Esophagus squamous epithelium (tissue), 5 donors: ENCODE data around the gene TIMM17A. TPM values are rescaled to one million over a fixed set of nuclear protein-coding genes. Genes with fewer than 3 reads are reported as not detected.

Source experiments
- DNase-seq: peaks from one replicate; lab custom pipeline; 2025; lab: John Stamatoyannopoulos, UW
- H3K27ac ChIP-seq, 4 donors: fragments of 200-600 bp; sonication (generic); one replicate each; pipeline ENCODE4 v1.5.1; 2016 to 2019; ENCODE audit warnings: mild to moderate bottlenecking in 1 of 4
- H3K27me3 ChIP-seq, 4 donors: fragments of 200-600 bp; sonication (generic); 1 replicate in 3 of 4; 2 replicates in 1 of 4; pipeline versions ENCODE4 v1.5.1 to v1.6.0; 2017 to 2021; ENCODE audit warnings: antibody characterized with exemption in 1 of 4
- H3K36me3 ChIP-seq, 3 donors: fragments of 200-600 bp; sonication (generic); one replicate each; pipeline ENCODE4 v1.5.1; 2016 to 2019
- H3K4me1 ChIP-seq, 3 donors: fragments of 200-600 bp; sonication (generic); one replicate each; pipeline ENCODE4 v1.5.1; 2017 to 2019
- H3K4me3 ChIP-seq, 4 donors: fragments of 200-600 bp; sonication (generic); 1 replicate in 3 of 4; 2 replicates in 1 of 4; pipeline ENCODE4 v1.5.1; 2016 to 2019; ENCODE audit warnings: mild to moderate bottlenecking in 2 of 4, moderate library complexity in 1 of 4
- H3K9me3 ChIP-seq, 3 donors: fragments of 200-600 bp; sonication (generic); one replicate each; pipeline ENCODE4 v1.5.1; 2016 to 2019
- POLR2A ChIP-seq, 4 donors: fragments of 450-650 bp; IDR thresholded peaks; one replicate each; pipeline ENCODE4 v1.6.1; 2017; ENCODE audit warnings: antibody characterized with exemption in 4 of 4, mild to moderate bottlenecking in 4 of 4, moderate library complexity in 3 of 4
- WGBS, 2 donors: methylation state at CpG; one replicate each; pipeline ENCODE4 v1.1.5; 2018; 5-methylcytosine and 5-hydroxymethylcytosine counted together
- intact Hi-C: fragments of 100-400 bp; cut with DNase I; formaldehyde crosslinking; loops from one replicate; pipeline ENCODE4 v1.15.0; 2022
- total RNA-seq, 4 donors: library from RNA; depleted of rRNA; stranded (reverse); fragments of >200 nt; gene quantifications; one replicate each; pipeline ENCODE4 v1.1.0, GENCODE V29; 2016
- TF ChIP-seq, protein P1 (sequence below), 6 experiments: fragments of 450-650 bp in 4 of 6; fragments of 200-600 bp in 2 of 6; sonication (generic) in 2 of 6; IDR thresholded peaks; one replicate each; pipeline ENCODE4 v1.5.1; 2016 to 2019; ENCODE audit warnings: antibody characterized with exemption in 6 of 6, mild to moderate bottlenecking in 4 of 6, moderate library complexity in 4 of 6
- donor health status: DM: yes; HTN: yes; CAD: no.

The TIMM17A gene
- total RNA-seq: 10 to 100 TPM; 18.7 to 44.6 (median 34.6) TPM

GRCh38 chr1:201955009-201955728, at the start of gene TIMM17A:
Gene TIMM17A (plus strand): TSS chr1:201955503. CDS start chr1:201955527, 24 bp downstream.
- peak; percentile 86 for DNase-seq
- Histone ChIP-seq H3K4me3 (peak within 1 kb of the TSS; percentile 64 to 91 (median 76)), H3K4me1 (peaks cover 10 to 20% (median 12%) of the 10 kb centered on the region in 3 donors), H3K9me3 (no peaks in the 10 kb centered on the region), H3K27me3 (no peaks in the 10 kb centered on the region), H3K27ac (peak within 1 kb of the TSS; percentile 88 to 94 (median 90)), H3K36me3 (peaks cover 0 to 32% (median 12%) of the 10 kb centered on the region in 3 donors)
- 0 to 1% methylated on average over 27 to 35 of the region's 43 CpGs for WGBS, 2 donors
- TF ChIP-seq, protein P1, sequence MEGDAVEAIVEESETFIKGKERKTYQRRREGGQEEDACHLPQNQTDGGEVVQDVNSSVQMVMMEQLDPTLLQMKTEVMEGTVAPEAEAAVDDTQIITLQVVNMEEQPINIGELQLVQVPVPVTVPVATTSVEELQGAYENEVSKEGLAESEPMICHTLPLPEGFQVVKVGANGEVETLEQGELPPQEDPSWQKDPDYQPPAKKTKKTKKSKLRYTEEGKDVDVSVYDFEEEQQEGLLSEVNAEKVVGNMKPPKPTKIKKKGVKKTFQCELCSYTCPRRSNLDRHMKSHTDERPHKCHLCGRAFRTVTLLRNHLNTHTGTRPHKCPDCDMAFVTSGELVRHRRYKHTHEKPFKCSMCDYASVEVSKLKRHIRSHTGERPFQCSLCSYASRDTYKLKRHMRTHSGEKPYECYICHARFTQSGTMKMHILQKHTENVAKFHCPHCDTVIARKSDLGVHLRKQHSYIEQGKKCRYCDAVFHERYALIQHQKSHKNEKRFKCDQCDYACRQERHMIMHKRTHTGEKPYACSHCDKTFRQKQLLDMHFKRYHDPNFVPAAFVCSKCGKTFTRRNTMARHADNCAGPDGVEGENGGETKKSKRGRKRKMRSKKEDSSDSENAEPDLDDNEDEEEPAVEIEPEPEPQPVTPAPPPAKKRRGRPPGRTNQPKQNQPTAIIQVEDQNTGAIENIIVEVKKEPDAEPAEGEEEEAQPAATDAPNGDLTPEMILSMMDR (IDR thresholded peaks at IDR 0.05): no peak
- TF ChIP-seq POLR2A (IDR thresholded peaks at IDR 0.05): peak in 3 of 4 donors; percentile 51 to 89 (median 76)
- intact Hi-C loops: no loop called here

DNA sequence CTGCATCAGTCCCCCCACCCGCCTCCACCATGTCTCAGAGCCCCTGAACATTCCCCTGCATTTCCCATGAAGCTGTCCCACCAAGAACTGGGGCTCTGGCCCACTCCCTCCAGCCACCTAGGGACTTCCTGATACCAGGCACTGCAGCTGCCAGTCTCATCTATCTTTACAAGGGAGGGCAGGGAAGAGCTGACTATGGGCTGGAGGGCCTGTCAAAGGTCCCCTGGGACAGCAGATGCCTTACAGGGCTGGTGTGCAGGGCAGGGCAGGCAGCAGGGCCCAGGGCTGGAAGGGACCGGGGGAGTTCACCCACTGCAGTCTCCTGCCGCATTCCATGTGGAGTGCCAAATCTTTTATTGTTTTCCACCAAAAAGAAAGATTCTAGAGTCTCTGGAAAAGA, 49.0 kb upstream of the TIMM17A start:
- Histone ChIP-seq H3K27me3 (no peaks in the 10 kb centered on the region), H3K27ac (peak overlapping the region; percentile 67 to 91 (median 88)), H3K36me3 (no peaks in the 10 kb centered on the region), H3K4me1 (peaks cover 5 to 79% (median 45%) of the 10 kb centered on the region in 3 donors), H3K9me3 (no peaks in the 10 kb centered on the region), H3K4me3 (no peak overlapping the region)
- DNase-seq: no peak
- WGBS, 2 donors: 67 to 91% methylated on average over 3 of the region's 3 CpGs
- intact Hi-C loops: no loop called here
- no peak for TF ChIP-seq POLR2A (IDR thresholded peaks at IDR 0.05)
- TF ChIP-seq, protein P1 (IDR thresholded peaks at IDR 0.05): no peak

DNA sequence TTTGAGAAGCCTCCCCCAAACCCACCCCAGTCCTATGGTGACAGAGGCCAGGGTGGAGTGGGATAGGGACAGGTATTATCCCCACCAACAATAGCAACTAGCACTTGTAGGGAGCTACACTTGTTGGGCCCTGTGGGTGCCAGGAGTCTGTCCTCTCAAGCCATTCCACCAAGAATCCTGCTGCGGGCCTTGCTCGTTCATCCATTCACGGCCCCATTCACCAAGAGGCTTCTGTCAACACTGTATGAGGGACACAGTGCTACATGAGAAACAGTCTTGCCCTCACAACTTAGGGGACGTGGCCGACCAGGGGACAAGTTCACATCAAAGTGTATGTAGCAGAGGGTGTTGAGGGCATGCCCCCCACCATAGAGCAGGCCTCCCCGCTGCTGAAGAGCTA, 47.7 kb upstream of the TIMM17A start:
- Histone ChIP-seq H3K4me3 (no peak overlapping the region), H3K9me3 (no peaks in the 10 kb centered on the region), H3K4me1 (peaks cover 3 to 88% (median 45%) of the 10 kb centered on the region in 3 donors), H3K27ac (peak overlapping the region; percentile 55 to 91 (median 88)), H3K36me3 (no peaks in the 10 kb centered on the region), H3K27me3 (no peaks in the 10 kb centered on the region)
- TF ChIP-seq, protein P1 (IDR thresholded peaks at IDR 0.05): no peak
- no peak for TF ChIP-seq POLR2A (IDR thresholded peaks at IDR 0.05)
- intact Hi-C loops: no loop called here
- DNase-seq: no peak
- WGBS, 2 donors: 63 to 100% methylated on average over 4 to 5 of the region's 6 CpGs

DNA sequence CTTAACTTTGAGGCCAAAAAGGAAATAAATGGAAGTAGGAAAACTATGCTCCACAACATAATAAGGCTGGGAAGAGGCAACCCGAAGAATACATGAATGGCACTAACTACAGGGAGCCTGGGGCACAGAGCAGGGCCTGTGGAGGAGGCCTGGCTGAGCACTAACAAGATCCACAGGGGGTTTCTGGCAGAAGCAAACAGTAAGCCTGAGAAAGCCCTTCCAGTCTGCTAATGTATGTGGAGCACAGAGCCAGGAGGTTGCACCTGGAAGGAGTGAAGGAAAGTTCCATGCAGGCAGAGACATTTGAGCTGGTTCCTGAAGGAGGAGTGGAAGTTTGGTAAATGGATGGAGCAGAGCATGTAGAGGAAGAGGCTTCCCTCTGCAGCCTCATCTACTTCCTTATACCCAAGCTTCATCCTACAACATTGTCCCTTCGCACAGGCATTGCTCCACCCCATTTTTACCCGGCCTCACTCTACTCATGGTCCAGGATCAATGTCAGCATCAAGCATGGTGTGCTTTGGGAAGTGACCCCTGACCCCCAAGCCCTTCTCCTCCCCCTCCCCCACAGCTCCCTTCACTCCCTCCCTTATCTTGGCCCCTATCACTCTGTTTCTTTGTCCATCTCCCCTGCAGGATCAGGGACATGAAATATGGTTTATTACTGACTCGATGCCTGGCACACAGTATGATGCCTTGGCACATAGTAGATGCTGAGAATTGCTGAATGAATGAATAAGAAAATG, 43.3 kb upstream of the TIMM17A start:
- WGBS, 2 donors: 71 to 78% methylated on average over 3 to 4 of the region's 4 CpGs
- Histone ChIP-seq H3K4me1 (peaks cover 6 to 88% (median 16%) of the 10 kb centered on the region in 3 donors), H3K27ac (peak overlapping the region; percentile 36 to 91 (median 78)), H3K36me3 (no peaks in the 10 kb centered on the region), H3K4me3 (no peak overlapping the region), H3K9me3 (no peaks in the 10 kb centered on the region), H3K27me3 (no peaks in the 10 kb centered on the region)
- no peak for DNase-seq
- intact Hi-C loops: no loop called here
- no peak for TF ChIP-seq POLR2A (IDR thresholded peaks at IDR 0.05)
- TF ChIP-seq, protein P1 (IDR thresholded peaks at IDR 0.05): no peak

- H3K27me3 ChIP-seq: no peaks in the 10 kb centered on the region
- no peak for TF ChIP-seq POLR2A (IDR thresholded peaks at IDR 0.05)
- TF ChIP-seq, protein P1 (IDR thresholded peaks at IDR 0.05): no peak
- no peaks in the 10 kb centered on the region for H3K36me3 ChIP-seq
- no peaks in the 10 kb centered on the region for H3K9me3 ChIP-seq
- WGBS, 2 donors: 67 to 76% methylated on average over 5 of the region's 5 CpGs
- H3K4me1 ChIP-seq: peaks cover 9 to 90% (median 19%) of the 10 kb centered on the region in 3 donors
- DNase-seq: no peak
- peak overlapping the region; percentile 36 to 91 (median 78) for H3K27ac ChIP-seq
- H3K4me3 ChIP-seq: no peak overlapping the region
- intact Hi-C loops: no loop called here
Observed at GRCh38 chr1:201912832-201913231, 42.5 kb upstream of the TIMM17A start.
